ENCODE measurements around the gene SLCO3A1. TPM values are rescaled to one million over a fixed set of nuclear protein-coding genes. Genes with fewer than 3 reads are reported as not detected.
"Not testable (repeated sequence)": the region's sequence is repeated elsewhere in the genome, so short reads cannot be mapped to it uniquely, and the experiment has no call there.

Gene SLCO3A1
- total RNA-seq, 1 donor: 17.7 TPM

- Histone ChIP-seq H3K4me3 (ENCODE audit: low read length) (no peak overlapping the region), H3K4me1 (ENCODE audit: insufficient read depth, low read length) (peaks cover 99% of the 10 kb centered on the region), H3K27me3 (ENCODE audit: insufficient read depth, low read length) (no peaks in the 10 kb centered on the region), H3K9me3 (ENCODE audit: low read depth, low read length) (no peaks in the 10 kb centered on the region)
These were observed 90.8 kb downstream of the SLCO3A1 start for GRCh38 chr15:91944331-91944730.

DNA sequence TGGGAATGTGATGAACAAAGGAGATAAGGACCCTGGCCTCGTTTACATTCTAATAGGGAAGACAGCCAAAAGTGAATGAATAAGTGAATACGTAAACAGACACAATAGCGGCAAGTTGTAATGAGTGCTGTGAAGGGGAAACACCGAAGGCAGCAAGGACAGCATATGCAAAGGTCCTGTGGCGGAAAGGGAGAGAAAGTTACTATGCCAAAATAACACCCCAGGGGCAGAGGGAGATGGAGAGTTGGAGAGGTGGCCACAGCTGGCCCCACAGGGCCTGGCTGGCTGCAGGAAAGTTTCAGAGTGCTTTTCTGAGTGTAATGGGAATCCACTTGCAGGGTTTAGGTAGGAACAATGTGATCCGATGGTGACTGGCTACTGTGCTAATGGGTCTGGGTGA, 91.9 kb downstream of the SLCO3A1 start:
- H3K9me3 ChIP-seq (ENCODE audit: low read depth, low read length): no peaks in the 10 kb centered on the region
- H3K4me1 ChIP-seq (ENCODE audit: insufficient read depth, low read length): peaks cover 99% of the 10 kb centered on the region
- no peak overlapping the region for H3K4me3 ChIP-seq (ENCODE audit: low read length)
- no peaks in the 10 kb centered on the region for H3K27me3 ChIP-seq (ENCODE audit: insufficient read depth, low read length)

- no peaks in the 10 kb centered on the region for H3K9me3 ChIP-seq (ENCODE audit: low read depth, low read length)
These were observed 92.6 kb downstream of the SLCO3A1 start for GRCh38 chr15:91946075-91946474.

DNA sequence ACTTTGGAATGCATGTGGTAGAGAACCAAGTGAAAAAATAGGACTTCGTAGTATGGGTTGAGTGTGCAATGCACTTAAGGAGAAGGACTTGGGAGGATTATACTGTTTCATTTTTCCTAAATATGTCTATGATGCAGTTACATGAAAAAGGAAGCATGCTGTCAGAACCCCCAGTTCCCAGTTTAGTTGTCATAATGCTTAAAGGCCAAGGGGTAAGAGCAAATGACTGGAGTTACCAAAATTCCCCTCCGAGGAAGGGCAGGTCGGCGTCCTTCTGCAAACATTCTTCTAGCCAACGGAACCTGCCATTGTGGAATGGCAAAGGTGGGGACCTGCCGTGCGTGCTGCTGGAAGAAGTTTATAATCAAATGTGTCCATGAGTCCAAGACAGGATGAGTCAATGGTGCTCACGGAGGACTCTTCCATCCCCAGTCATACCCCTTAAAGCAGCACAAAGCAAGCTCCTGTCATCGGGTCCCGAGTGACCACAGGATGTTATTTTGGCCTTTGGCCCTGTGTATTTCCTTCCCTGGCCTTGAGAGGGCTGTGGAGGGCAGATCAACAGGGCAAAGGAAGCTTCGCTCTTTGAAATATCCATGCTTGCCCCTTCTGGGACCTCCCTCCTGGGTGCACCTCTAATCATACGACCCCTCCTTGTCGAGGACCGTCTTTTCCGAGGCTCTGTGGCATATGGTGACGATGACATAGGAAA, 93.2 kb downstream of the SLCO3A1 start:
- Histone ChIP-seq H3K27me3 (ENCODE audit: insufficient read depth, low read length) (no peaks in the 10 kb centered on the region), H3K9me3 (ENCODE audit: low read depth, low read length) (no peaks in the 10 kb centered on the region), H3K4me3 (ENCODE audit: low read length) (no peak overlapping the region), H3K4me1 (ENCODE audit: insufficient read depth, low read length) (peaks cover 99% of the 10 kb centered on the region)

More at GRCh38 chr15:91946075-91946474, 92.6 kb downstream of the SLCO3A1 start:
- H3K27me3 ChIP-seq (ENCODE audit: insufficient read depth, low read length): no peaks in the 10 kb centered on the region
- peaks cover 99% of the 10 kb centered on the region for H3K4me1 ChIP-seq (ENCODE audit: insufficient read depth, low read length)
- no peak overlapping the region for H3K4me3 ChIP-seq (ENCODE audit: low read length)

DNA sequence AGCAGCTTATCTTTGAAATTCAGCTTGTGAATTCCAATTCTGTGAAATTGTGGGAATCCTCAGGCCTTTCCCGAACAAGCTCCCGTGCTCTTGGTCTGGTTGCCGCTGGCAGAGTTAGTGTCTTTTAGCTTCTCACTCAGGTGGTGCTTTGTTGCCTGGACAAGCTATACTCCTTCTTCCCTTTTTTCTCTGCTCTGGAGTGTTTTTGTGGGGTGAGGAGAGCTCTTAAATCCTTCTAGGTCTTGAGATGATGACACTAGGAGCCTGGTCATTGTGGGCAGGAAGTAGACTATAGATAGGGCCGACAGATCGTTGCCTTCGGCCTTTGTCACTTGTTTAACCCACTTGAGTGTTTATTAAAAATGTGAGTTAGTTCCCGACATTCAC, 93.8 kb downstream of the SLCO3A1 start:
- H3K27me3 ChIP-seq (ENCODE audit: insufficient read depth, low read length): no peaks in the 10 kb centered on the region
- H3K9me3 ChIP-seq (ENCODE audit: low read depth, low read length): no peaks in the 10 kb centered on the region
- H3K4me3 ChIP-seq (ENCODE audit: low read length): no peak overlapping the region
- H3K4me1 ChIP-seq (ENCODE audit: insufficient read depth, low read length): peaks cover 99% of the 10 kb centered on the region

DNA sequence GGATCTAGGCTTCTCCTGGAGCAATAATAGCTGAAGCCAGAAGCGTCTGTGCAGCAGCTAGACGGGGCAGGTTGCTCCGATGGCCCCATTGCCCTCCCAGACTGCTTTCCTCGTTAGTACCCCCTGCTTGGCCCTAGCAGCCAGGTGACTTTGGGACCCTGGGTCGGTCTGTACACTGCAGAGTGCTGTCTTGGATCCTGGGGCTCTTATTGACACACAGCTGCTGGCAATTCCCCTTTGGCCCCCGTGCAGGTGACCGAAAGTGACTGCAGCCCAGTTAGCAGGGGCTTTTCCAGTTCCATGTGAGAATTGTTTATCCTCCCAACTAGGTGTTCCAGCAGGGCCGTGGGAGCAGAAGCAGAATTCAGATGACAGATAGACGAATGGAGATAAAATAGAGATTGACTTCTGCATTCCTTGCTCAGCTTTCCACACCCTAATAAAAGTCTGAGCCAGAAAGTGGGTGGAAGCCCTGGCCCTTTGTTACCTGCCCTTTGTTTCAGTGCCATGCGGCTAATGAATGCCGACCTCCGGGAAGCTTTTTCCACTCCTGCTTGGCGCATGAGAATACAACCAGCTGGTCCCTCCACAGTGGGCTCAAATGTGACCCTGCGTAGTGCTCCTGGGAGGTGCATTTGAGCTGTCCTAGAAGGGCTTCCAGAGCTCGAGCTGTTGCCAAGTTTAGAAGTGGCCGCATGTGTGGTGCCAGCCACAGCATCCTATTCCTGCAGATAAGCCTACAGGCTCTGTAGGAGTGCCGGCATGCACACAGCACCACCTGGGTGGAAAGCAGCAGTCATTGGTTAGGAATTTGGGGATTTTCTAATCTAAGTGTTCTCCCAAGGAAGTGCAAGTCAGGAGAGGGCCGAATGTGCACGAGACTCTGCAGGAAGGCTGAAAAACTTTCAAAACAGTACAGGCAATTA, 94.4 kb downstream of the SLCO3A1 start:
- Histone ChIP-seq H3K27me3 (ENCODE audit: insufficient read depth, low read length) (no peaks in the 10 kb centered on the region), H3K9me3 (ENCODE audit: low read depth, low read length) (no peaks in the 10 kb centered on the region), H3K4me1 (ENCODE audit: insufficient read depth, low read length) (peaks cover 96% of the 10 kb centered on the region), H3K4me3 (ENCODE audit: low read length) (no peak overlapping the region)

DNA sequence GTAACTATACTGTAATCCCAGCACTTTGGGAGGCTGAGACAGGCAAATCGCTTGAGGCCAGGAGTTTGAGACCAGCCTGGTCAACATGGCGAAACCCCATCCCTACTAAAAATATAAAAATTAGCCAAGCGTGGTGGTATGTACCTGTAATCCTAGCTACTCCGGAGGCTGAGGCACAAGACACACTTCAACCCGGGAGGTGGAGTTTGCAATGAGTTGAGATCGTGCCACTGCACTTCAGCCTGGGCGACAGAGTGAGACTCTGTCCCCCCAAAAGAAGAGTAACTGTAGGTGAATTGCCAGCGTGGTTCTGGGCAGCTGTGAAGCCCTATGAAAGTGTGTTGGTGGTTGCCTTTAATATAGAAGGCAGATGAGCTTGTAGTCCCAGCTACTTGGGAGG, 95.9 kb downstream of the SLCO3A1 start:
- Histone ChIP-seq H3K4me3 (ENCODE audit: low read length) (no peak overlapping the region), H3K4me1 (ENCODE audit: insufficient read depth, low read length) (peaks cover 94% of the 10 kb centered on the region), H3K27me3 (ENCODE audit: insufficient read depth, low read length) (no peaks in the 10 kb centered on the region), H3K9me3 (ENCODE audit: low read depth, low read length) (no peaks in the 10 kb centered on the region)

- H3K9me3 ChIP-seq (ENCODE audit: low read depth, low read length): no peaks in the 10 kb centered on the region
- H3K27me3 ChIP-seq (ENCODE audit: insufficient read depth, low read length): no peaks in the 10 kb centered on the region
- peaks cover 94% of the 10 kb centered on the region for H3K4me1 ChIP-seq (ENCODE audit: insufficient read depth, low read length)
- H3K4me3 ChIP-seq (ENCODE audit: low read length): no peak overlapping the region
These were observed 96.5 kb downstream of the SLCO3A1 start for GRCh38 chr15:91950054-91950453.

DNA sequence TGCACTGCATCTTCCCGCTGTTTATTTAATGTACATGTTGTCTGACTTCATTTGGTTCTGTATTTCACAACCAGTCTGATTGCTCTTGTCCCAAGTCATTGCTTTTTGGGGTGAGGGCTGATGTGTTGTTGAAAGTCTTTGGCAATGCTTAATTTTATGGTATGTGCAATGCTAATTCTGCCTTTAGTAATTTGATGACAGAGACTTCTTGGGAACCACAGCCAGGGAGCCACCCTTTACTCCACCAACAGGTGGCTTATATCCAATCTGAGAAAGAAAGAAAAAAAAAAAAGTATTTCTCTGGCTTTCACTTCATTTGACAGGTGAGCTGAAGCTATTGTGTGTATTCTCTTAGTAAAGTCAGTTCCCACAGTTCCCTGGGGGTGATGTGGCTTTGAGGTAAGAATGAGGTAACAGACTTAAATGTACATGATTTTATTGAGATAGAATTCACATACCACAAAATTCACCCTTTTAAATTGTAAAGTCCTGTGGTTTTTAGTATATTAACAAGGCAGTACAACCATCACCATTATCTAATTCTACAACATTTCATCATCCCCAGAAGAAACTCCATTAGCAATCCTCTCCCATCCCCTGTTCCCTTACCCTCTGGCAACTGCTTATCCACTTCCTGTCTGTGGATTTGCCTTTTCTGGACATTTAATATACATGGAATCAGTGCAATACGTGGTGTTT, 97.3 kb downstream of the SLCO3A1 start:
- no peaks in the 10 kb centered on the region for H3K9me3 ChIP-seq (ENCODE audit: low read depth, low read length)
- H3K4me3 ChIP-seq (ENCODE audit: low read length): no peak overlapping the region
- no peaks in the 10 kb centered on the region for H3K27me3 ChIP-seq (ENCODE audit: insufficient read depth, low read length)
- H3K4me1 ChIP-seq (ENCODE audit: insufficient read depth, low read length): peaks cover 89% of the 10 kb centered on the region

DNA sequence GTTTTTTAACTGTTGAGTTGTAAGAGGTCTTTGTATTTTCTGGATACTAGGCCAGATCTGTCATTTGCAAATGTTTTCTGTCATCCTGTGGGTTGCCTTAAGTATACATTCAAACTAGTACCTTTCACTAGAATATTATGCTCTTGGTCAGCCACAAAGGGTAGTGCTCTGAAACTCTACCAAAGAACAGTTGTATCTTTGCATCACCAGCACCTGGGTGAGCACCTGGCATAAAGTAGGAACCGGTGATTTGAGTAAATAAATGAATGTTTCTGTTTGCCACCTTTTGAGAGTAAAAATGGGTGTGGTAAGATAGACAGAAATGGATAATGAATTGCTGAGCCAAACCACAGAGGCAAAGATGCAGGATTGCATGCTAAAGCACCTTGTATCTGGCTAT, 98.7 kb downstream of the SLCO3A1 start:
- Histone ChIP-seq H3K4me3 (ENCODE audit: low read length) (no peak overlapping the region), H3K27me3 (ENCODE audit: insufficient read depth, low read length) (no peaks in the 10 kb centered on the region), H3K9me3 (ENCODE audit: low read depth, low read length) (no peaks in the 10 kb centered on the region), H3K4me1 (ENCODE audit: insufficient read depth, low read length) (peaks cover 74% of the 10 kb centered on the region)

DNA sequence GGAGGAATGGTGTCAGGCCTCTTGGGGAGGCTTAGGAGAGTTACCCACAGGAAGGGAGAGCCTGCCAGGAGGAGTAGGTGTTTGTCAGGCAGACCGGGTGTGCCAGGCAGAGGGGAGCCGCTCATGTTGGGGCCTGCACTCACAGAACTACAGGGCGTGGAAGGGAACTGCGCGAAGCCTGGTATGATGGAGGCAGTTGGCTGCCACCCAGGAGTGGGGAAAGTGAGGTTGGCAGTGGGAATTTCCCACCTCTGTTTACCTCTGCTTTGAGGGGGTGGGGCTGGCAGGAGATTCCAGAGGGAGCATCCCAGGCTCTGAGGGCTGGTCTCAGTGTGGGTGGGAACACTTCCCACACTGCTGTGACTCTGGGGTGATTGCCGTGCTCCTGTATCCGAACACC, 99.9 kb downstream of the SLCO3A1 start:
- Histone ChIP-seq H3K27me3 (ENCODE audit: insufficient read depth, low read length) (no peaks in the 10 kb centered on the region), H3K4me3 (ENCODE audit: low read length) (no peak overlapping the region), H3K4me1 (ENCODE audit: insufficient read depth, low read length) (peaks cover 62% of the 10 kb centered on the region), H3K9me3 (ENCODE audit: low read depth, low read length) (no peaks in the 10 kb centered on the region)

DNA sequence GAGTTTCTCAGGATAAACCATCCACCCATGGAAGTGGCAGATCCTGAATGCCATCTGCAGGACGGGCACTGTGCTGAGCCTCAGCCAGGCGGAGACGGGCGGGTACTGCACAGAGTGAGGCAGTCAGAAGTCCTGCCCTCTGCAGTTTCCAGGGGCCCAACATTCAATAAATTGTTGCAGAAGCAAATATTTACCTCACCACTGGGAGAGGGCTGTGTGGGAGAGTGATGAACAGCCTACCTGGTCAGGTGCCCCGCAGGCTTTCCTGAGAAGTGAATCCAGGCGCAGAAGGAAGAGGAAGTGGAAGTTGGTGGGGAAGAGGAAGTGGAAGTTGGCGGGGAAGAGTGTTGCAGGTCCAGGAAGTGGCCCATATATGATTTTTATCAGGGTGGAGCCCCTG, 100.8 kb downstream of the SLCO3A1 start:
- no peaks in the 10 kb centered on the region for H3K9me3 ChIP-seq (ENCODE audit: low read depth, low read length)
- H3K4me3 ChIP-seq (ENCODE audit: low read length): no peak overlapping the region
- H3K27me3 ChIP-seq (ENCODE audit: insufficient read depth, low read length): no peaks in the 10 kb centered on the region
- peaks cover 55% of the 10 kb centered on the region for H3K4me1 ChIP-seq (ENCODE audit: insufficient read depth, low read length)

DNA sequence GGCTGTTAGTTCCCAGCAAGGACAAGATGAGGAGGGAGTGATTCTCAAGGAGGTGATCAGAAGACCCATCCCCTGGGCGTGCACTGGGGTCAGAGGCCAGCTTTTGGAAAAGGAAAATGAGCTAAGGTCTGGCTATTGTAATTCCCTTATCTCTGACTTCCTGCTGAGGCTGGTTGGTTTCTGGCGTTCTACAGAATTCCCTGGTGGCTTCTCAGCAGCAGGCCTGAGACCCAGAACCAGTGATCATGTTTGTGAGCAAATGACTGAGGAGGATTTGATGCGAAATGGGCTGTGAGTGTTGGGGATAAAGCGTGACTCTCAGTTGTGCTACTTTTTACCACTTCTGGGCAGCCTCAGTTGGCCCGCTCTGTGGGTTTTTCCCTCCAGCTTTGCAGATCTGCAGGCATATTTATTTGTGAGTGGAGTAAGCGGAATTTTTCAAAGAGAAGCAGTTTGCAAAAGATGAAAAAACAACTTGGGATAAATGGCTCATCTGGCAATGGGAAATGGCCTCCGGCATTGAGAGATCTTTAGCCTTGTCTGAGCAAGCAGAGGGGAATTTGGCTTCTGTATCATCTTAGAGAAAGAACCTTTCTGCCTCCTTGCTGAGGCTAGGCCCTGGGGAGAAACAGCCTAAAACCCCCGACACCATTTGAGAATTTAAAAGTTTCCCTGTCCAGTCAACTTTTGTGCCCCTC, 102.7 kb downstream of the SLCO3A1 start:
- Histone ChIP-seq H3K9me3 (ENCODE audit: low read depth, low read length) (no peaks in the 10 kb centered on the region), H3K4me3 (ENCODE audit: low read length) (no peak overlapping the region), H3K27me3 (ENCODE audit: insufficient read depth, low read length) (no peaks in the 10 kb centered on the region), H3K4me1 (ENCODE audit: insufficient read depth, low read length) (peaks cover 36% of the 10 kb centered on the region)

- peaks cover 5% of the 10 kb centered on the region for H3K4me1 ChIP-seq (ENCODE audit: insufficient read depth, low read length)
- H3K27me3 ChIP-seq (ENCODE audit: insufficient read depth, low read length): no peaks in the 10 kb centered on the region
- no peaks in the 10 kb centered on the region for H3K9me3 ChIP-seq (ENCODE audit: low read depth, low read length)
- no peak overlapping the region for H3K4me3 ChIP-seq (ENCODE audit: low read length)
These were observed 107.8 kb downstream of the SLCO3A1 start for GRCh38 chr15:91961357-91961756.

DNA sequence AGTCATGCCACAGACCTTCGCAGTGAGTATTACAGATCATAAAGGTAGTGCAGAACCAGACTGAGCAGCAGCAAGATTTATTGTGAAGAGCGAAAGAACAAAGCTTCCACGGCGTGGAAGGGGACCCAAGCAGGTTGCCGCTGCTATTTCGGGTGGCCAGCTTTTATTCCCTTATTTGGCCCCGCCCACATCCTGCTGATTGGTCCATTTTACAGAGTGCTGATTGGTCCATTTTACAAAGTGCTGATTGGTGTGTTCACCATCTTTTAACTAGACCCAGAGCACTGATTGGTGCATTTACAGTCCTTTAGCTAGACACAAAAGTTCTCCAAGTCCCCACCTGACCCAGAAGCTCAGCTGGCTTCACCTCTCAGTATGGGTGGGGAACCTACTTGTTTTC, 110.2 kb downstream of the SLCO3A1 start:
- H3K27me3 ChIP-seq (ENCODE audit: insufficient read depth, low read length); H3K9me3 ChIP-seq (ENCODE audit: low read depth, low read length); H3K4me3 ChIP-seq (ENCODE audit: low read length); H3K4me1 ChIP-seq (ENCODE audit: insufficient read depth, low read length): not testable (repeated sequence)

Data from mononuclear cell (primary cell).